ENCODE data around the gene ECEL1. TPM values are rescaled to one million over a fixed set of nuclear protein-coding genes. Genes with fewer than 3 reads are reported as not detected.

ECEL1 gene
- total RNA-seq, 4 donors from 2014 or later, result not detected

GRCh38 chr2:232503809-232504323 lies 16.2 kb upstream of the ECEL1 start:
- H3K27me3 ChIP-seq, result peaks cover 0 to 5% of the 10 kb centered on the region in 2 donors
- peak overlapping the region in 3 of 4 donors; percentile 34 to 53 (median 46) for H3K4me3 ChIP-seq
- no peaks in the 10 kb centered on the region for H3K9me3 ChIP-seq
- no peak for TF ChIP-seq POLR2A (IDR thresholded peaks at IDR 0.05)
- no peak for TF ChIP-seq CTCF (IDR thresholded peaks at IDR 0.05)
- peaks cover 0 to 14% (median 3%) of the 10 kb centered on the region in 4 donors for H3K4me1 ChIP-seq
- no peaks in the 10 kb centered on the region for H3K36me3 ChIP-seq
- no peak overlapping the region for H3K27ac ChIP-seq
- no peak for DNase-seq

- H3K27ac ChIP-seq, result no peak overlapping the region
- H3K4me1 ChIP-seq, result peaks cover 0 to 14% (median 3%) of the 10 kb centered on the region in 4 donors
- no peaks in the 10 kb centered on the region for H3K36me3 ChIP-seq
- H3K27me3 ChIP-seq, result peaks cover 0 to 5% of the 10 kb centered on the region in 2 donors
- no peaks in the 10 kb centered on the region for H3K9me3 ChIP-seq
- DNase-seq, result no peak
- peak overlapping the region; percentile 7 to 53 (median 40) for H3K4me3 ChIP-seq
- TF ChIP-seq POLR2A (IDR thresholded peaks at IDR 0.05) (no peak), CTCF (IDR thresholded peaks at IDR 0.05) (no peak)
Measured at GRCh38 chr2:232502911-232503808, 15.5 kb upstream of the ECEL1 start.

- TF ChIP-seq CTCF (IDR thresholded peaks at IDR 0.05), result no peak
- no peak for TF ChIP-seq POLR2A (IDR thresholded peaks at IDR 0.05)
- Histone ChIP-seq H3K36me3 (no peaks in the 10 kb centered on the region), H3K9me3 (no peaks in the 10 kb centered on the region), H3K27me3 (peaks cover 0 to 5% of the 10 kb centered on the region in 2 donors), H3K4me1 (peaks cover 0 to 14% (median 3%) of the 10 kb centered on the region in 4 donors), H3K27ac (no peak overlapping the region), H3K4me3 (peak overlapping the region in 2 of 4 donors; percentile 46 to 53)
- DNase-seq, result no peak
Measured at GRCh38 chr2:232502511-232502910, 14.9 kb upstream of the ECEL1 start.

- peaks cover 0 to 14% (median 3%) of the 10 kb centered on the region in 4 donors for H3K4me1 ChIP-seq
- no peak for DNase-seq
- H3K27ac ChIP-seq, result no peak overlapping the region
- no peaks in the 10 kb centered on the region for H3K36me3 ChIP-seq
- H3K9me3 ChIP-seq, result no peaks in the 10 kb centered on the region
- peaks cover 0 to 5% of the 10 kb centered on the region in 2 donors for H3K27me3 ChIP-seq
- no peak overlapping the region for H3K4me3 ChIP-seq
- TF ChIP-seq POLR2A (IDR thresholded peaks at IDR 0.05), result no peak
- TF ChIP-seq CTCF (IDR thresholded peaks at IDR 0.05), result no peak
Measured at GRCh38 chr2:232501794-232502390, 14.3 kb upstream of the ECEL1 start.

- no peak for DNase-seq
- H3K4me3 ChIP-seq, result no peak overlapping the region
- peaks cover 0 to 14% (median 3%) of the 10 kb centered on the region in 4 donors for H3K4me1 ChIP-seq
- H3K36me3 ChIP-seq, result no peaks in the 10 kb centered on the region
- TF ChIP-seq POLR2A (IDR thresholded peaks at IDR 0.05) (no peak), CTCF (IDR thresholded peaks at IDR 0.05) (no peak)
- H3K27me3 ChIP-seq, result peaks cover 0 to 5% of the 10 kb centered on the region in 2 donors
- H3K27ac ChIP-seq, result no peak overlapping the region
- no peaks in the 10 kb centered on the region for H3K9me3 ChIP-seq
Measured at GRCh38 chr2:232501331-232501771, 13.7 kb upstream of the ECEL1 start.

Data from Peyer's patch (tissue), 4 donors.